Measurements from ENCODE around the gene MYCN.

- TF ChIP-seq, protein P1, sequence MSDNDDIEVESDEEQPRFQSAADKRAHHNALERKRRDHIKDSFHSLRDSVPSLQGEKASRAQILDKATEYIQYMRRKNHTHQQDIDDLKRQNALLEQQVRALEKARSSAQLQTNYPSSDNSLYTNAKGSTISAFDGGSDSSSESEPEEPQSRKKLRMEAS (IDR thresholded peaks at IDR 0.05; ENCODE audit: low read depth, low read length) = no peak
- TF ChIP-seq MYC (IDR thresholded peaks at IDR 0.05; ENCODE audit: low read depth, low read length) = no peak
Observed at GRCh38 chr2:15909736-15910135, 30.6 kb upstream of the MYCN start.

Data from NB4 (cell line).